Gastroesophageal sphincter (tissue), 4 donors: ENCODE data around the gene GPATCH2. TPM values are rescaled to one million over a fixed set of nuclear protein-coding genes. Genes with fewer than 3 reads are reported as not detected.
"Not testable (repeated sequence)": the region's sequence is repeated elsewhere in the genome, so short reads cannot be mapped to it uniquely, and the experiment has no call there.

Source experiments
- ATAC-seq: fragments of 150-250 bp; one replicate; pipeline ENCODE4 v1.9.1; 2016; ENCODE audit warnings: mild to moderate bottlenecking, moderate library complexity
- H3K27ac ChIP-seq, 4 donors: fragments of 200-600 bp; sonication (generic) in 3 of 4; 1 replicate in 3 of 4; 2 replicates in 1 of 4; pipeline ENCODE4 v1.5.1; 2016 to 2019
- H3K27me3 ChIP-seq: fragments of 200-600 bp; sonication (generic); one replicate; pipeline ENCODE4 v1.5.1; 2019
- H3K36me3 ChIP-seq, 2 donors: fragments of 200-600 bp; sonication (generic); one replicate each; pipeline ENCODE4 v1.5.1; 2019; ENCODE audit warnings: control low read depth in 1 of 2
- H3K4me1 ChIP-seq, 3 donors: fragments of 200-600 bp; sonication (generic); 1 replicate in 2 of 3; 2 replicates in 1 of 3; pipeline ENCODE4 v1.5.1; 2016 to 2019; ENCODE audit warnings: control low read depth in 2 of 3
- H3K4me3 ChIP-seq, 2 donors: fragments of 200-600 bp; sonication (generic); one replicate each; pipeline ENCODE4 v1.5.1; 2019; ENCODE audit warnings: mild to moderate bottlenecking in 1 of 2, moderate library complexity in 1 of 2
- H3K9me3 ChIP-seq, 3 donors: fragments of 200-600 bp; sonication (generic); one replicate each; pipeline ENCODE4 v1.5.1; 2017 to 2019; ENCODE audit warnings: control low read depth in 2 of 3
- EP300 ChIP-seq: sonication (generic); formaldehyde crosslinking; IDR thresholded peaks from one replicate; pipeline ENCODE4 v1.6.1; 2017; ENCODE audit warnings: antibody characterized with exemption, mild to moderate bottlenecking
- POLR2A ChIP-seq, 2 donors: fragments of 450-650 bp; IDR thresholded peaks; one replicate each; pipeline ENCODE4 v1.6.1; 2017; ENCODE audit warnings: antibody characterized with exemption in 2 of 2, mild to moderate bottlenecking in 2 of 2, moderate library complexity in 1 of 2
- POLR2AphosphoS5 ChIP-seq: sonication (generic); formaldehyde crosslinking; IDR thresholded peaks from one replicate; pipeline ENCODE4 v1.6.1; 2017; ENCODE audit warnings: antibody characterized with exemption
- WGBS, 2 donors: methylation state at CpG; one replicate each; pipeline ENCODE4 v1.1.5; 2018; ENCODE audit warnings: low coverage in 1 of 2; 5-methylcytosine and 5-hydroxymethylcytosine counted together
- total RNA-seq, 4 donors: library from RNA; depleted of rRNA; stranded (reverse); fragments of >200 nt; gene quantifications; one replicate each; pipeline ENCODE4 v1.1.0, GENCODE V29; 2016
- TF ChIP-seq, protein P1 (sequence below), 4 experiments: fragments of 200-600 bp in 2 of 4; fragments of 450-650 bp in 2 of 4; sonication (generic) in 1 of 4; IDR thresholded peaks; one replicate each; pipeline ENCODE4 v1.5.1; 2017 to 2019; ENCODE audit warnings: antibody characterized with exemption in 4 of 4, mild to moderate bottlenecking in 2 of 4, moderate library complexity in 2 of 4

GPATCH2 gene
- total RNA-seq, 4 donors from 2014 or later, result 11.2 to 18.7 (median 14.3) TPM

DNA sequence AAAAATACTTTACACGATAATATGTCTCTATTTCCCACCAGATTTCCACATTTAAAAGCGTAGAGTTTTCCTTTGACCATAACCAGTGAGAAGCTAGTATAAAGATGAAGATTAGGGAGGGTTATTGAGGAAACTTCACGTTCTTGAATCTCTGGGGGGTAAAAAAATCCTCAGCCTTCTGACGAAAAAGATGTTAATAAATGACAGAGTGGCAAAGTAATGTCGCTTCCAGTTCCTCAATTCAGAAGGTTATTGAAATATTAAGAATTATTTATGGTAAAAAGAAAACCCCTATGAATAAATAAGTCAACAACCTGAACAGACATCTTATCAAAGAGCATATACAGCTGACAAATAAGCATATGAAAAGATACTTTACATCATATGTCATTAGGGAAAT lies 241.0 kb downstream of the GPATCH2 start:
- H3K4me3 ChIP-seq, result no peak overlapping the region

GRCh38 chr1:217388522-217389065 lies 242.3 kb downstream of the GPATCH2 start:
- no peak for ATAC-seq
- H3K36me3 ChIP-seq, result no peaks in the 10 kb centered on the region
- H3K9me3 ChIP-seq, result peaks cover 0 to 8% (median 0%) of the 10 kb centered on the region in 3 donors
- no peaks in the 10 kb centered on the region for H3K27me3 ChIP-seq
- no peak overlapping the region for H3K4me3 ChIP-seq
- WGBS, 2 donors, result 77 to 88% methylated on average over 6 to 9 of the region's 9 CpGs
- H3K27ac ChIP-seq, result no peak overlapping the region
- TF ChIP-seq POLR2AphosphoS5, result no peak
- no peak for TF ChIP-seq EP300
- no peaks in the 10 kb centered on the region for H3K4me1 ChIP-seq

More for the DNA sequence above, 241.0 kb downstream of the GPATCH2 start:
- peaks cover 0 to under 1% (median 0%) of the 10 kb centered on the region in 3 donors for H3K9me3 ChIP-seq
- no peak overlapping the region for H3K27ac ChIP-seq
- peaks cover 0 to 3% (median 0%) of the 10 kb centered on the region in 3 donors for H3K4me1 ChIP-seq
- WGBS, 2 donors, result 75 to 93% methylated on average over 5 of the region's 5 CpGs
- H3K36me3 ChIP-seq, result no peaks in the 10 kb centered on the region
- ATAC-seq, result no peak
- H3K27me3 ChIP-seq, result no peaks in the 10 kb centered on the region
- TF ChIP-seq POLR2A (IDR thresholded peaks at IDR 0.05) (no peak), POLR2AphosphoS5 (no peak), EP300 (no peak)
- TF ChIP-seq, protein P1, sequence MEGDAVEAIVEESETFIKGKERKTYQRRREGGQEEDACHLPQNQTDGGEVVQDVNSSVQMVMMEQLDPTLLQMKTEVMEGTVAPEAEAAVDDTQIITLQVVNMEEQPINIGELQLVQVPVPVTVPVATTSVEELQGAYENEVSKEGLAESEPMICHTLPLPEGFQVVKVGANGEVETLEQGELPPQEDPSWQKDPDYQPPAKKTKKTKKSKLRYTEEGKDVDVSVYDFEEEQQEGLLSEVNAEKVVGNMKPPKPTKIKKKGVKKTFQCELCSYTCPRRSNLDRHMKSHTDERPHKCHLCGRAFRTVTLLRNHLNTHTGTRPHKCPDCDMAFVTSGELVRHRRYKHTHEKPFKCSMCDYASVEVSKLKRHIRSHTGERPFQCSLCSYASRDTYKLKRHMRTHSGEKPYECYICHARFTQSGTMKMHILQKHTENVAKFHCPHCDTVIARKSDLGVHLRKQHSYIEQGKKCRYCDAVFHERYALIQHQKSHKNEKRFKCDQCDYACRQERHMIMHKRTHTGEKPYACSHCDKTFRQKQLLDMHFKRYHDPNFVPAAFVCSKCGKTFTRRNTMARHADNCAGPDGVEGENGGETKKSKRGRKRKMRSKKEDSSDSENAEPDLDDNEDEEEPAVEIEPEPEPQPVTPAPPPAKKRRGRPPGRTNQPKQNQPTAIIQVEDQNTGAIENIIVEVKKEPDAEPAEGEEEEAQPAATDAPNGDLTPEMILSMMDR (IDR thresholded peaks at IDR 0.05), result no peak

DNA sequence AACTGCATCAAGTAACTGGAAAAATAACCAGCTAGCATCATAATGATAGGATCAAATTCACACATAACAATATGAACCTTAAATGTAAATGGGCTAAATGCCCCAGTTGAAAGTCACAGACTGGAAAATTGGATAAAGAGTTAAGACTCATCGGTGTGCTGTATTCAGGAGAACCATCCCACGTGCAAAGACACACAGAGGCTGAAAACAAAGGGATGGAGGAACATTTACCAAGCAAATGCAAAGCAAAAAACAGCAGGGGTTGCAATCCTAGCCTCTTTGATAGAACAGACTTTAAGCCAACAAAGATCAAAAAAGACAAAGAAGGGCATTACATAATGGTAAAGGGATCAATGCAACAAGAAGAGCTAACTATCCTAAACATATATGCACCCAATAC lies 249.1 kb downstream of the GPATCH2 start:
- not testable (repeated sequence) for ATAC-seq, H3K27ac ChIP-seq, H3K27me3 ChIP-seq, H3K4me1 ChIP-seq, H3K36me3 ChIP-seq, H3K4me3 ChIP-seq
- 34% methylated on average over 2 of the region's 2 CpGs; no CpG with 5 or more reads in 1 of the 2 donors for WGBS, 2 donors
- H3K9me3 ChIP-seq, result peaks cover 0 to 41% (median 0%) of the 10 kb centered on the region in 3 donors

GRCh38 chr1:217379804-217380203 lies 251.1 kb downstream of the GPATCH2 start:
- not testable (repeated sequence) for H3K27ac ChIP-seq, H3K4me3 ChIP-seq, H3K4me1 ChIP-seq, ATAC-seq, H3K27me3 ChIP-seq, H3K36me3 ChIP-seq
- H3K9me3 ChIP-seq, result peaks cover 0 to 40% (median 0%) of the 10 kb centered on the region in 3 donors
- no CpG with 5 or more reads among the region's 5 CpGs for WGBS, 2 donors

DNA sequence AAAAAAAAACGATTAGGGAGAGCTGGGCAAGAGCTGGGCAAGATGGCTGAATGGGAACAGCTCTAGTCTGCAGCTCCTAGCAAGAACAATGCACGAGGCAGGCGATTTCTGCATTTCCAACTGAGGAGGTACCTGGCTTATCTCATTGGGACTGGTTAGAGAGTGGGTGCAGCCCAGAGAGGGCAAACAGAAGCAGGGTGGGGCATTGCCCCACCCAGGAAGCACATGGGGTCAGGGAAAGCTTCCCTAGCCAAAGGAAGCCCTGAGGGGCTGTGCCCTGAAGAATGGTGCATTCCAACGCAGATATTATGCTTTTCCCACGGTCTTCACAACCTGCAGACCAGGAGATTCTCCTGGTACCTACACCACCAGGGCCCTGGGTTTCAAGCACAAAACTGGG lies 251.6 kb downstream of the GPATCH2 start:
- Histone ChIP-seq H3K9me3 (peaks cover 0 to 35% (median 0%) of the 10 kb centered on the region in 3 donors), H3K27me3 (no peaks in the 10 kb centered on the region), H3K4me3 (no peak overlapping the region), H3K36me3 (no peaks in the 10 kb centered on the region), H3K4me1 (no peaks in the 10 kb centered on the region), H3K27ac (no peak overlapping the region)
- TF ChIP-seq EP300, result no peak
- no peak for TF ChIP-seq POLR2A (IDR thresholded peaks at IDR 0.05)
- TF ChIP-seq POLR2AphosphoS5, result no peak
- TF ChIP-seq, protein P1 (IDR thresholded peaks at IDR 0.05), result no peak
- WGBS, 2 donors, result 52 to 72% methylated on average over 2 to 3 of the region's 5 CpGs
- ATAC-seq, result no peak

Other genes with a start within 250 kb of the GPATCH2 start
- under 1 TPM in 3 of 4 donors, not detected in 1; 0.13 to 0.62 (median 0.19) TPM for gene SPATA17, start 254 bp upstream of the GPATCH2 start, total RNA-seq